RPMI8226 (cell line): Measurements from ENCODE around the gene DCLK1.
A peak's percentile ranks its signal among the peaks of the same experiment; 100 is the strongest.
"Not testable (repeated sequence)": the region's sequence is repeated elsewhere in the genome, so short reads cannot be mapped to it uniquely, and the experiment has no call there.

Experiments
- DNase-seq: peaks from one replicate; pipeline ENCODE4 v3.0.0-alpha.2; 2015

DCLK1 gene

GRCh38 chr13:35983206-35983605, 148.0 kb downstream of the DCLK1 start:
- no peak for DNase-seq

- no peak for DNase-seq
These were observed 151.7 kb downstream of the DCLK1 start for GRCh38 chr13:35979361-35979951.

- peak; percentile 31 for DNase-seq
These were observed 152.4 kb downstream of the DCLK1 start for GRCh38 chr13:35978607-35979316.

- DNase-seq, result no peak
These were observed 154.1 kb downstream of the DCLK1 start for GRCh38 chr13:35977060-35977459.

- DNase-seq, result no peak
These were observed 155.1 kb downstream of the DCLK1 start for GRCh38 chr13:35976126-35976525.

GRCh38 chr13:35966951-35967350, 164.2 kb downstream of the DCLK1 start:
- DNase-seq, result not testable (repeated sequence)

GRCh38 chr13:35966024-35966423, 165.2 kb downstream of the DCLK1 start:
- DNase-seq, result no peak

GRCh38 chr13:35965226-35965927, 165.8 kb downstream of the DCLK1 start:
- no peak for DNase-seq

GRCh38 chr13:35964863-35965180, 166.4 kb downstream of the DCLK1 start:
- no peak for DNase-seq

GRCh38 chr13:35964011-35964862, 166.9 kb downstream of the DCLK1 start:
- DNase-seq, result no peak

- DNase-seq, result no peak
These were observed 169.5 kb downstream of the DCLK1 start for GRCh38 chr13:35961461-35962220.

- DNase-seq, result no peak
These were observed 170.2 kb downstream of the DCLK1 start for GRCh38 chr13:35961002-35961401.

- no peak for DNase-seq
These were observed 173.2 kb downstream of the DCLK1 start for GRCh38 chr13:35957996-35958395.

GRCh38 chr13:35957241-35957731, 173.9 kb downstream of the DCLK1 start:
- DNase-seq, result no peak

GRCh38 chr13:35956074-35956473, 175.1 kb downstream of the DCLK1 start:
- DNase-seq, result no peak

- DNase-seq, result no peak
These were observed 177.0 kb downstream of the DCLK1 start for GRCh38 chr13:35954207-35954560.

- DNase-seq, result peak; percentile 3
These were observed 177.5 kb downstream of the DCLK1 start for GRCh38 chr13:35953537-35954206.

GRCh38 chr13:35947315-35947714, 183.9 kb downstream of the DCLK1 start:
- DNase-seq, result no peak

GRCh38 chr13:35945368-35945767, 185.8 kb downstream of the DCLK1 start:
- DNase-seq, result no peak

- DNase-seq, result no peak
These were observed 189.8 kb downstream of the DCLK1 start for GRCh38 chr13:35941374-35941773.

GRCh38 chr13:35940734-35941133, 190.4 kb downstream of the DCLK1 start:
- DNase-seq, result no peak
